Renal cortical epithelial cell (primary cell): Measurements from ENCODE around the gene AFAP1. TPM values are rescaled to one million over a fixed set of nuclear protein-coding genes. Genes with fewer than 3 reads are reported as not detected.
A peak's percentile ranks its signal among the peaks of the same experiment; 100 is the strongest.

Experiments used
- DNase-seq: peaks from one replicate; pipeline ENCODE4 v3.0.0-alpha.2; 2011; ENCODE audit warnings: low read depth
- total RNA-seq: library from RNA; depleted of rRNA; stranded (reverse); fragments of >200 nt; gene quantifications from 2 replicates; pipeline ENCODE4 v1.2.3, GENCODE V29; 2014

Gene AFAP1
- total RNA-seq, 1 donor from 2014 or later, result 27.2 TPM

GRCh38 chr4:7822877-7823276 lies 116.8 kb downstream of the AFAP1 start:
- DNase-seq, result no peak

- no peak for DNase-seq
These were observed 117.5 kb downstream of the AFAP1 start for GRCh38 chr4:7822137-7822505.

GRCh38 chr4:7821245-7822136 lies 118.2 kb downstream of the AFAP1 start:
- no peak for DNase-seq

- DNase-seq, result no peak
These were observed 119.4 kb downstream of the AFAP1 start for GRCh38 chr4:7820031-7820818.

- no peak for DNase-seq
These were observed 120.2 kb downstream of the AFAP1 start for GRCh38 chr4:7819446-7819845.

GRCh38 chr4:7818399-7818911 lies 121.2 kb downstream of the AFAP1 start:
- DNase-seq, result peak; percentile 43

- DNase-seq, result no peak
These were observed 121.7 kb downstream of the AFAP1 start for GRCh38 chr4:7817877-7818398.

GRCh38 chr4:7816771-7817170 lies 122.9 kb downstream of the AFAP1 start:
- no peak for DNase-seq

GRCh38 chr4:7815981-7816380 lies 123.7 kb downstream of the AFAP1 start:
- no peak for DNase-seq

- DNase-seq, result peak; percentile 53
These were observed 124.1 kb downstream of the AFAP1 start for GRCh38 chr4:7815562-7815961.

GRCh38 chr4:7814451-7814850 lies 125.2 kb downstream of the AFAP1 start:
- no peak for DNase-seq

- DNase-seq, result peak; percentile 93
These were observed 126.0 kb downstream of the AFAP1 start for GRCh38 chr4:7813674-7814073.

GRCh38 chr4:7812921-7813320 lies 126.7 kb downstream of the AFAP1 start:
- no peak for DNase-seq

- no peak for DNase-seq
These were observed 127.3 kb downstream of the AFAP1 start for GRCh38 chr4:7812231-7812857.

GRCh38 chr4:7811536-7812191 lies 128.0 kb downstream of the AFAP1 start:
- DNase-seq, result no peak

GRCh38 chr4:7810783-7811535 lies 128.7 kb downstream of the AFAP1 start:
- no peak for DNase-seq

- peak; percentile 55 for DNase-seq
These were observed 130.9 kb downstream of the AFAP1 start for GRCh38 chr4:7808752-7809151.

GRCh38 chr4:7808181-7808580 lies 131.5 kb downstream of the AFAP1 start:
- no peak for DNase-seq

- no peak for DNase-seq
These were observed 132.2 kb downstream of the AFAP1 start for GRCh38 chr4:7807351-7807921.

GRCh38 chr4:7806338-7807090 lies 133.1 kb downstream of the AFAP1 start:
- no peak for DNase-seq
